DMS53 (cell line): ENCODE results near the gene PYGM.
A peak's percentile ranks its signal among the peaks of the same experiment; 100 is the strongest.

ENCODE experiments used
- DNase-seq: peaks from one replicate; lab custom pipeline; 2025; lab: John Stamatoyannopoulos, UW

The PYGM gene

GRCh38 chr11:64735725-64736259 lies 24.0 kb downstream of the PYGM start:
- DNase-seq = no peak

GRCh38 chr11:64734811-64735724 lies 24.7 kb downstream of the PYGM start:
- DNase-seq = no peak

GRCh38 chr11:64731601-64732000 lies 28.2 kb downstream of the PYGM start:
- no peak for DNase-seq

- DNase-seq = no peak
Observed at GRCh38 chr11:64729851-64730382, 29.9 kb downstream of the PYGM start.

GRCh38 chr11:64728757-64729365 lies 30.9 kb downstream of the PYGM start:
- DNase-seq = no peak

- DNase-seq = no peak
Observed at GRCh38 chr11:64726867-64727530, 32.8 kb downstream of the PYGM start.

- DNase-seq = no peak
Observed at GRCh38 chr11:64726211-64726641, 33.5 kb downstream of the PYGM start.

- no peak for DNase-seq
Observed at GRCh38 chr11:64724863-64725532, 34.8 kb downstream of the PYGM start.

GRCh38 chr11:64723907-64724862 lies 35.6 kb downstream of the PYGM start:
- DNase-seq = no peak

- peak; percentile 95 for DNase-seq
Observed at GRCh38 chr11:64723117-64723906, 36.5 kb downstream of the PYGM start, which contains the start of gene NRXN2. Gene NRXN2, minus strand, starts transcription at chr11:64723197. Its CDS starts 9,498 bp downstream, at chr11:64713699.

GRCh38 chr11:64722141-64723065 lies 37.4 kb downstream of the PYGM start:
- no peak for DNase-seq

GRCh38 chr11:64721359-64721699 lies 38.4 kb downstream of the PYGM start:
- DNase-seq = no peak

- no peak for DNase-seq
Observed at GRCh38 chr11:64720640-64721358, 39.0 kb downstream of the PYGM start.

GRCh38 chr11:64720167-64720566 lies 39.6 kb downstream of the PYGM start:
- DNase-seq = no peak

GRCh38 chr11:64719406-64719805 lies 40.4 kb downstream of the PYGM start:
- no peak for DNase-seq

GRCh38 chr11:64718780-64719124 lies 41.0 kb downstream of the PYGM start:
- DNase-seq = no peak

GRCh38 chr11:64718084-64718779 lies 41.5 kb downstream of the PYGM start:
- DNase-seq = no peak

- no peak for DNase-seq
Observed at GRCh38 chr11:64717268-64717578, 42.6 kb downstream of the PYGM start.
